GM18868 (cell line): ENCODE results near the gene RSL24D1.

Experiments
- ATAC-seq: cut with Tn5 transposase; IDR thresholded peaks from one replicate; pipeline ENCODE4 v1.9.1; 2021; ENCODE audit warnings: mild to moderate bottlenecking, moderate library complexity; ENCODE audit not compliant: unreplicated experiment

The RSL24D1 gene

DNA sequence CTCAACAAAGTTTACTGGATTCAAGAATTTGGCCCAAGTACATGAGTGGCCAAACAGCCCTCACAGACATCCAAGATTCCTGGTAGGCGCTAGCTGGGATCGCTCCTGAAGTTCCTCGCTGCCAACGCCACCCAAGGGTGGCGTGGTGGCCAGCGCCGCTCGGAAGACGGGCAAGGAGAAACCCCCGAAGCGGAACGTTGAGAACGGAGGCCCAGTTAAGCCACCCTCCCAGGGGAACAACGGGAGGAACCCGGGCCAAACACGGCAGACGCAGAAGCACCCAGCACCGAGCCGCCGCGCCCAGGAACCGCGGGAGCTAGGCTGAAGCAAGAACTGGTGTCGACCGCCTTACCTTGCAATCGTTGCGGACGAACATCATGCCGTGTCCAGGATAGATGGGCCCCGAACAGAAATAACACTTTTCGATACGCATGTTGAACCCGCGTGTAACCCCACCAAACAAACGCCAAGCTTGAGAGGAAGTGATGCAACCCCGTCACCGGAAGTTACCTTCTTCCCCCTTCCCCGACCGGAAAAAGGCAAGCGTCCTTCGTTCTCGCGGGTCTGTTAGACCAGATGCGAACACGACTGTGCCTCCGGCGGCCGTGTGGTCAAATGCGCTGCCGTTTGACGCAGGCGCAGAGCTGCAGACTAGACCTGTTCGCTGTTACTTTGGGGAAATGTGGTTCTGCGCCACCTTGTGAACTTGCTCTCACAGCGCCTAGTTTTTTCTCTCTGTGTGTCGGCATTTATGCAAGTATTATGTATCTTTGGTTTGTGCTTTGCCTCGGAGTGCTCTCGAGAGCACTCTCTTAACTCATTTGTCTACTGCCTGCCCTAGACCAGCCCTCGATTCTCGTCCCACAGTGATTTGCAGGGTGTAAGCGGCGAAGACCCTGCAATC lies at the start of gene RSL24D1:
RSL24D1 (minus strand) TSS at position 484 of the 904 bp plus-strand sequence; CDS start at position 433, 51 bp downstream.
- peak; percentile 95 for ATAC-seq

DNA sequence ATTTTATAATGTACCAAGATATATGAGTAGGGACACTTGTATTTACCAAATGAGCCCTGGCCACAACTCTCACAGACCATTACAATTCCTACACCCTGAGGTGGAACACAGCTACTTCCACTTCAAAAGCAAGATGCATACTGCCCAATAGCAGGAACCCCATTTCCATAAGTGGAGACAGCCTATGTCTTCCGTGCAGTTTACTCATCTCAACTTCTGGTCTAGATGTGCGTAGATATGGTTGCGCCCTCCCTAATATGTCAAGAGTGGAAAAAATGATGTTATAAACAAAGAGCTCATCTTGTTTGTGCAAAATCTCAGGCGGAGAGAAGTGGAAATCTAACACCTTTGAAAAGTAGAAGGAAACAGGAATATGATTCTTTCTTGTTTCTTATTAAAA lies 48.3 kb upstream of the RSL24D1 start:
- no peak for ATAC-seq

DNA sequence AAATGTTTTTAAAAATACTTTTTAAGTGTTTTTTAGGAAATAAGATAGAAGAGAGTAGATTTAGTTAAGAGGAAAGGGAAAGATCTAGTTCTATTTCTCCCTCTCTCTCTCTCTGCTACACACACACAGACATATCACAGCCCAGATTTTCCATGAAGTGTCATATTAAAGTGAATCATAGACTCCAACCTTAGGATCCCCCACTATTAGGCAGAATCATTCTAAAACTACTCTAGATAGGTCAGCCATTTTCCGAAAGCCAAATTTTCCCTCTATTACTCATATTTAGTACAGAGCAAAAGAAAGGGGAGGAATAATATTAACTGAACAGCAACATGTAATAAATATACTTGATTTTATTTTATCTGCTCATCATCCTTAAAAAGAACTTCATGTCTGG lies 45.1 kb upstream of the RSL24D1 start:
- ATAC-seq: no peak

DNA sequence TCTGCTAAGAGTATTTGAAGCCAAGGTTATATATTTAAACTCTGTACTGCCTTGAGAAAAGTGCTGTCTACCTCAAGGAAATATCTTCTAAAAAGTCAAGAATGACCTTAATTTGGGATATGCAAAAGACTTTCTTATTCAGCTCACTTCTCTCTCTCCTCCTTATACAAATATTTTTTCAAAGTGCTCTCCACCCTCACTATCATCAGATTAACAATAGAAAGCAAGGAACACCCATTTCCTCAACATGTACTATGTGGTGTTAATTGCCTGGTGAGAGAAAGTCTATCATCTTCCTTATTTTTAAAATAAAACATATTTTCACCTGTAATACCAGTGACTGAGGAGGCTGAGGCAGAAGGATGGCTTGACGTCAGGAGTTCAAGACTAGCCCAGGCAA lies 44.4 kb upstream of the RSL24D1 start:
- no peak for ATAC-seq

DNA sequence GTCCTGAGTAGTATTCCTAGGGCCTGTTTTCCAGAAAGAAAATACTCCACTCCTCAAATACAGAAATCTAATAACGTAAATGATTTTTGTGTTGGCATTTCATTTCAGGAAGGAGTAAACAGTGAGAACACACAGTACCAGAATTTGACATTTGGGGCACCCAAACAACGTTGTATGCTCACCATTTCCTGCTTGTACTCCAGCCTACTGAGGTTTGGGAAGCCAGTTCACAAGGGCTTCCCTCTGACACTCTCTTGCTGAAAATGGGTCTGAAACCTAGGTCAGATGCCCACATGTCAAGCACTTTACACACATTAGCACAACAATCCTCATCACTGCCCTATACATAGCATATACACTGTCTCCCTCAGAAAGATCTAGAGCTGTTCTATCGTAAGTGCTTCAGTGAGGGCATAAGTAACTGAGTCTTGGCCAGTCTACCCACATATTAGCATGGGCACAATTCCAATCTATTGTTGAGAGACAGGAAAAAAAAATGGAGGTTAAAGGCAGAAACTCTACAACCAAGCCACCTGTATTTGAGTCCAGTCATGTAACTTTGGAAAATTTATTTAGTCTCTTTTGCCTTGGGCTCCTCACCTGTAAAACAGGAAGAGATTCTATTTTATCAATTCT lies 43.5 kb upstream of the RSL24D1 start:
- no peak for ATAC-seq

DNA sequence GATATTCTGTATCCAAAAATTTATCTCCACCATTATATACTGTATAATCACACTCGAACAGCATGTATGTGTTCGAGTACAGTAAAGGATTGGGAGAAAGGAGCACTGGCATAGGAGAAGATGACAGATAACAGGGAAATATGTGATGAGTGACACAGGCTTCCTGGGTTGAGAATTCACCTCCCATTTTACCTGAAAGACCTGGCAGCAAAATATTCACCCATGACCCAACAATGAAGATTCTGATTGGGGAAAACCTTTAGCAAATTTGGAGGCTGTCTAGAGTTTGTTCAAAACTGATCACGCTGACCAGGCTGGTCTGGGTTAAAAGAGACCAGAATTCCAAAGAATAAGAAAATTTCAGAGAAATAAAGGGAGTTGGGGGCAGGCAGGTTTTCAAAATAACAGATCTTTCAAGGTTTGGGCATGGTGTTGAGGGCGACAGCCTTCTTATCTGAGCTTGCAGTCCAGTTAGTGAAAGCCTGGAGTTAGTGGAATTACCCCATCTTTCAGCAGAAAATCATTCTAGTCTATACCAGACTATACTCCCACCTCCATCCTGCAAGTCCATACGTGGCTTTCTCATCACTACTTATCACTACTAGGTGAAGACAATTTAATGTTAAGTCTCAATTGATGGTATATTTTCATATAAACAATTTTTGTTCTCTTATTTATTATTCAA lies 42.8 kb upstream of the RSL24D1 start:
- ATAC-seq: no peak

DNA sequence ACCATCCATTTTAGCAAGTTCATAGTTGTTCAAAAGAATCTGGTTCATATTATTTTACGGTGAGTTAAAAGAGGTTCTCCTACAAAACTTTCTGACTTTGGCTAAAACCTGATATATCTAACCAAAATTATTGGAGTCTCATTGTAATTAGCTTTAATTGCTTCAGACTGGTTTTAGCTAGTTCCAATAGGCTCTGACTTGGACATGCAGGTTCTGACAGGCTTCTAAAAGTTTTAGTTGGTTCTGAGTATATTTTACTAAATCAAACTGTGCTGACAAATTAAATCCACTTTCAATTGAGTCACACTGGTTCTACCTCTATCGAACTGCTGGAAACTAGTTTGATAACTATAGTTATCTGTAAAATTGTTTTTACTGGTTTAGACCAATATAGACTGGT lies 42.1 kb upstream of the RSL24D1 start:
- ATAC-seq: no peak

DNA sequence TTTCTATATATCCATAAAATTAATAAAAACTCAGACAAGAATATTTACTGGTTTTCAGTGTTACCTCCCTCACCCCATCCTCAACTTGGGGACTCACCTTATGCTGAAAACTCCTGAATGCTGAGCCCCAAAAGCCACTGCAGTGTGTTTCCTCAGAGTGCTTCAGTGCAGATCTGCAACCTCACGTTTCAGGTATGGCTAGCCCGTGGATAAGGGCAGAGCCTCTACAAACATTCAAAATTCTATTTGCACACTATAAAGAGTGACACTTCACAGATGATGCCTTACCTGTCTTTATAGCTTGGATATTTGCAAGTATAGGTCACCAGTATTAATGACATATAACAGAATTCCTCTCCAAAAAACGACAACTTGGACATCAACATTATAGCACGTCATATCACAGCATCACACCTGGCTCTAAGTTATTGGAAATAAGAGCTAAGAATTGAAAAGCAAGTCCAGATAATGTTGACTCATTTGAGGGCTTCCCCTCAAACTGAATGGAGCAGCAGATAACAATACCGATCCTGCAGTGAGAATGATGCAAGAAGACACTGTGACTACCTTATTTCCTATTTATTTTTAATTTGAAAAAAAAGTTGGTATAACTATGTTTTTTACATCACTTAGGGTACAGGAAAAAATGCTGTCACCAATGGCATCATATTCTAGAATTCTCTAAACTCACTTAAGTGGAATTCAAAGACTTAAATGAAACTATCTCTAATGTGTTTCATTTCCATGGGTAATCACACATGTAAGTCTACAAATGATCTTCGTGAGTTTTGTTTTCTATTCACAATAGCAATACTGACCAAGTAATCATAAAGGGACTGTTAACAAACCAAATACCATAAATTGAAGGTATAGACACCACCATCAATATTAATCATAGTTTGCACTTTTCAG lies 40.7 kb upstream of the RSL24D1 start:
- ATAC-seq: no peak

DNA sequence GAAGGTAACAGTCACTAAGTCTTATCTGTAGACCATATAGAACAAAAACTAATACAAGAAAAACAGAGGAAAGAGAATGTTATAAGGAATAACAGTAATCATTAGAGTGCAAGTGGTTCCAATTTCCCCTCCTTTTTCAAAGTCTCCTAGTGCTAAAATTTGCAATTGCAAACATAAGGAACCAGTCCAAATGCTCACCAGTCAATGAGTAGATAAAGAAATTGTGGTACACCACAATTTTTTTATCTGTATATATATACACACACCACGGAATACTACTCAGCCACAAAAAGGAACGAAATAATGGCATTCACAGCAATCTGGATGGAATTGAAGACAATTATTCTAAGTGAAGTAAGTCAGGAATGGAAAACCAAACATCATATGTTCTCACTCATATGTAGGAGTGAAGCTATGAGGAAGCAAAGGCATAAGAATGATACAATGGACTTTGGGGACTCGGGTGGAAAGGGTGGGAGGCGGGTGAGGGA lies 38.9 kb upstream of the RSL24D1 start:
- ATAC-seq: no peak

DNA sequence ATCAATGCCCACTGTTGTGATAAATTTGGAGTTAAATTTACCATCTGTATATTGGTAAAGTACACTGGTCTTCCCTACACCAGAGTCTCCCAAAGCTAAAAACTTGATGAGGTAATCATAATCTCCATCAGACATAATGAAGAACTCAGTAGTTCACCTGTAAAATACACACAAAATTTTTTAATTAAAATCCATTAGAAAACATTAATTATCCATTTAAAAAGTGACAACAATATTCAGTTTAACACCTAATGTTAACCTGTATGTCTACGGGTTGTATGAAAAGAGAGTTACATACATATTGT lies 38.0 kb upstream of the RSL24D1 start:
- no peak for ATAC-seq

DNA sequence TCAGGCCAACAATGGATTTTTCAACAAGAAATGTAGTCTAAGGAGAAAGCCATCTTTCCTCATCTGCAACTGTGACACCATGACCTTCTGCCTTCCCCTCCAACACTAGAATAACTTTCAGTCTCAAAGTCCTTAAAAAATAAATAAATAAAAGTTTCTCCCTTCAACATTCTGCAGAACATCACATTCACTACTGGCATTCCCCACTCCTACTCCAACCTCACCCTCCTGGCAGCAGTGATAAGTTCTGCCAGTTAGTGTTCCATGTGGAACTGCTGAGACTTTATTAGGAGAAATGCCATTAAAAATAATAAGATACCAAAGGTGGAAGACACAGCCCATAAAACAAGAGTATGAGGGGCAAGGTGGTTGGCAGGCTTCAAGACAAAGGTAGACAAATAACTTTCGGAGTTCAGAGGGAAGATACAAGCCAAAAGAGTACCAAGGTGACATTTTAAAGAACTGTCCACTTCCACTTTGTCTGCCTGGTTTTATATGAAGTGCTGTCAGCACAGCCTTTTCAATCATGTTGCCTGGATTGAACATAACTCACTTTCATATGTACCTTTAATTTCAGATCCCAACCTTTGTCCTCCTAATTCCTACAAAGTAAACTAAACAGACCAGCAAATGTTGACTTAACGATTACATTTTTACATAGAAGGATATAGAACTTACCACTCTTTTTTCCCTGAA lies 37.5 kb upstream of the RSL24D1 start:
- no peak for ATAC-seq

DNA sequence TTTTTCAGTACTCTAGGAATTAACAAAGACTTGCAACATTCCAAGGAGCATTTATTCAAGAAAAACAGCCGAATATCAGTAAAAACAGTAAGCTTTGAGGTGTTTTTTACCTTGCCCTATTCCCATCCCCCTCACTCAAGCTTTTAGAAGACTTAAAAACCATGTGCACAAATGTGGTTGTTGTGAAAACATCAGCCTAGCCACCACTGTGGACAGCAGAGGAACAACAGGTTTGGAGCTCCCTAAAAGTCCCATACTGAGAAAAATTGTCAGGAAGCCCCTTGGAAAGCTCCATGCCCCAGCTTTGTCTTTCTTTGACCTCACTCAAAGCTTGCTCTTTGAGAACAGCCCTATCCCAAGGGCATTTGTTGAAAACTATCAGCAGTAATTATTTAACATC lies 34.7 kb upstream of the RSL24D1 start:
- ATAC-seq: no peak

DNA sequence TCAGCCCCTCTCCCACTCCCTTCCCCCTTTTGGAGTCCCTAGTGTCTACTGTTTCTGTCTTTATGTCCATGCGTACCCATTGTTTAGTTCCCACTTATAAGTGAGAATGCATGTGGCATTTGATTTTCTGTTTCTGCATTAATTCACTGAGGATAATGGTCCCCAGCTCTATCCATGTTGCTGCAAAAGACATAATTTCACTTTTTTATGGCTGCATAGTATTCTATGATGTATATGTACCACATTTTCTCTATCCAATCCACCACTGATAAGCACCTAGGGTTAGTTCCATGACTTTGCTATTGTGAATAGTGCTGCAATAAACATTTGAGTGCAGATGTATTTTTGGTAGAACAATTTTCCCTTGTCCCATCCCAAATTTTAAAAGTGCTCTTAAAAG lies 34.2 kb upstream of the RSL24D1 start:
- no peak for ATAC-seq

DNA sequence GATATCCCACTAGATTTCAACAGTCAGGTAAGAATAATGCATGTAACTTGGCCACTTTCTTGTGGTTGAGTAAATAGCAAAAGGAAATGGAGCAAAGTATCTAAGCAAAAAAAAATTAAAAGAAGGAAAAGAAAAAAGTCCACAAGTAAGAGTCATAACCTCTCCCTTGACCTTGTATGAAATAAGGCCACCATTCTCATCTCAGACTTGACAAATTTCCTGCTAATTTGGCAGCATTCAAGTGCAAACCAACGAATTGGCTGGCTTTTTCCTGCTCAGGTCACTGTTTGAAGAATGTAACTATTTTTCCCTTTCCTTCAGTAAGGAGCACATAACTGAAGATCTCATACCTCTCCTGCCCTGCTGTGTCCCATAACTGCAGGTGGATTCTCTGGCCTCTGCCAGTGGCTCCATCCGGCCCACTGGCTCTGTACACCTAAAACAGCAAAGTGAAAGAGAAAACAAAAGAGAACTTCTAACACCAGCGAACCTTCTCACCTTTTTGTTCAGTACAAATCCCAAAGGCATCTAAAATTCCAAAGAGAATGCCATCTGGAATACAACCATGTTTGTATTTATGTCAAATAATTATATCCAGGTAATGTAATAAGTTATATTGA lies 33.4 kb upstream of the RSL24D1 start:
- ATAC-seq: no peak

DNA sequence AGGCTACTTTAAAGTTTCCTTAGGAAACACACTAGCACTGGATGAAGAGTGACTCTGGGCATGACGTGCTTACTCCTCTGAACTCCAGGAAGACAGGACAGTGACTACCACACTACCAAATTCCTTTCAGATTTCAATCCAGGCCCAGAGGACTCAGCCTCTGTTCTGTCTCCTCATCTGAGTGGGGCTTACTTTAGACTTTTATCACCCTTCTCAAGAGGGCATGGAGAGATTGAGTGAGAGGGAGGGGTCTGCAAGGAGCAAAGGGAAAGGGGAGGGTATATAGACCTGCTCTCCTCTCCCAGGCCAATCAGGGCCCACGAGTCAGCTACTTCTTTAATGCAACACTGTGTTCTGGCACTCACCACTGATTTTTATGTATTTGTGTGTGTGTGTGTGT lies 29.4 kb upstream of the RSL24D1 start:
- no peak for ATAC-seq

DNA sequence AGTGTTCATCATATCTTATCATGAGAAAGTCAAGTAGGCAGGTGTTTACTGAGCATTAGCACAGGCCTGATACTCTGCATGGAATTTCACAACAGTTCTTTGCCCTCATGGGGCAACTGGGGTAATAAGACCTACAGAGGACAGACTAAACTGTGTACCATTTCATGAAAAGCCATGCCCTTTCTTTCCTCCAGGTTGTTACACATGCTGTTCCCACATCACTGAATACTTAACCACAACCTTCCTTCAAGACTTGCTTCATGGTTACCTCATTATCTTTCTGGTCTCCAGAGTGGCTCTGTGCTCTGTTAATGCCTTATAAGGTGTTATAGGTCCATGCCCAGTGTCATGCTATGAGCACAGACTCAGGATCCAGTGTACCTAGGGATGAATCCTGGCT lies 28.2 kb upstream of the RSL24D1 start:
- ATAC-seq: peak; percentile 66

DNA sequence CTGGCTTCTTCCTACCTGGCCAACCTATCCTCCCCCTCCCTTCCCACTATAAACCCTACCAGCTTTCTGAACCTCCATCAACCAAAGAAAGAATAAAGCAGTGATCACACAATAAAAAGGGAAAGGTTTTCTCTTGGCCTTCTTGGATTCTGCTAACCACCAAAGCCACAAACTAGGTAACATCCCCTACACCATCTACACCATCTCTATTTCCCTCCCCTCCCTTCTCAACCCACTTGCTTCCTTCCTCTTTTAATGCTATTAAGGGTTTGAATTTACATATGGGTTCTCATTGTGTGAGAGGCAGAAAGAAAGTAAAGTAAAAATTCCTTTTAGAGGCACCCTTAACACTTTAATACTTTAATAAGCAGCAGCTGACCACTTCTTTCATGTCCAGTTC lies 25.8 kb upstream of the RSL24D1 start:
- peak; percentile 68 for ATAC-seq

DNA sequence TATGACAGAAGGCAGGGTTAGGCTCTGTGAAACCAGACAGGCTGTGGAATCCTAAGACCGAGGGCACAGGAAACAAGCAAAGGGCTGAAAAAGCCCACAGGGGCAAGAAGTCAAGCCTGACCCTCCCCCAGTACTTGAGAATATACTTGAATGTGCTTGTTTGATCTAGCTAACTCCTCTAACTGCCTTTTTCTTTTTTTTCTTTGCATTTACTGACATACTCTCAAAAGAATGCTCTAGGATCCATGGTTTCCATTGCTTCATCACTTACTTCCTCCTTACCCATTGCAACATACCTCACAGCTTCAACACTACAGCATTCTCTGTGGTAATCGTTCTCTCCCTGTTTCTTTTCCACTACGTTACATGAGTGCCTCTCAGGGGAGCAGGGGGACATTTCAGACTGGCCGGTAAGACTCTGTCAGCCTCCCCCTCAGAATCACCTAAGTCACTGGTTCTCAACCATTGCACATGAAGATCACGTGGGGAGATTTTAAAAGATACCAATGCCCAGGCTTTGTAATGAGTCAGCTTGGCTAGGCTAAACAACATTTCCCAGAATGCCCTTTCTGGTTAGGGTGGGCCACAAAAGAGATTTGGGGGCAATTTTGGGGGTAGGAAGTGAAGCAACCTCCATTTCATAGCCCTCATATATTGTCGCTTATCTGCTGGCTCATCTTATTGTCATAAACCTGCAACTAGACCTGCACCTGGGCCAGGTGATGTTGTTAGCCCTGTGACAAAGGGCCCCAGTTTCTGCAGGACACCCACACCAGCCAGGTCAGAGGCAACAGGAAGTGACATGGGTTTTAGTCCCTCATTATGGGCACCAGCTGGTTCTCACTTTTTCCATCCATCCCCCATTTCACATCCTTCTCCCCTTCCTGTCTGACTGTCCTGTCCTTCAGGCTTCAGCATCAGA lies 24.6 kb upstream of the RSL24D1 start:
- peak; percentile 30 for ATAC-seq

DNA sequence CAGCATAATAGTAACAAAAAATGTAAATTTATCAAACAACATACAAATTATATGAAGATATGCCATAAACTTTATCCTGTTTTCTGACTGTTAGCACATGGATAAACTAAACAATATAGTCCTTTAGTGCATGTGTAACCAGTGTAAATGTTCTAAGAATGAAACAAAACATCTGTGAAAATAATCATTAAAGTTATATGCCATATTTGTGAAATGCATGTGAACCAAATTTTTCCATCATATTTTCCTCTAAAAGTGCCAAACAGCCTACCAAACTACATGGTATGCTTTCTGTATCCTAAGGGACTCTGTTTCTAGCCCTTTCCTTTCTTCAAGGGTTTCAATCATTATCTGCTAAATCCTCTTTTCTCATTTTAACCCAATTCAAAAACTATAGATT lies 23.9 kb upstream of the RSL24D1 start:
- no peak for ATAC-seq
